H1 (cell line): Measurements from ENCODE around the gene CDHR5. TPM values are rescaled to one million over a fixed set of nuclear protein-coding genes. Genes with fewer than 3 reads are reported as not detected.

Source experiments
- CBX8 ChIP-seq: fragments of 300-800, 300-1000 bp; sonication (generic); IDR thresholded peaks from 2 replicates; pipeline ENCODE4 v1.7.1; 2016; ENCODE audit warnings: low read depth, low read length, borderline replicate concordance
- CHD7 ChIP-seq: fragments of 300-600 bp; sonication (generic); IDR thresholded peaks from 2 replicates; pipeline ENCODE4 v1.7.1; 2012; ENCODE audit warnings: low read length, moderate library complexity, mild to moderate bottlenecking, inconsistent platforms; ENCODE audit not compliant: insufficient replicate concordance
- CTCF ChIP-seq, 3 experiments: IDR thresholded peaks; 1 replicate in 2 of 3; 2 replicates in 1 of 3; pipeline versions ENCODE4 v1.5.1 to v1.6.1; 2011; ENCODE audit warnings: low read length in 3 of 3, mild to moderate bottlenecking in 3 of 3, inconsistent platforms in 2 of 3, low read depth in 1 of 3, moderate library complexity in 1 of 3; ENCODE audit not compliant: insufficient read depth in 1 of 3; ENCODE audit errors: control extremely low read depth in 1 of 3
- EGR1 ChIP-seq: IDR thresholded peaks from 2 replicates; pipeline ENCODE4 v1.6.1; 2011; ENCODE audit warnings: low read depth, low read length, borderline replicate concordance
- EP300 ChIP-seq, 2 experiments: IDR thresholded peaks; 1 replicate in 1 of 2; 2 replicates in 1 of 2; pipeline ENCODE4 v1.6.1; 2011 to 2012; ENCODE audit warnings: low read depth in 2 of 2, low read length in 2 of 2, mild to moderate bottlenecking in 2 of 2, borderline replicate concordance in 1 of 2, inconsistent platforms in 1 of 2, moderate library complexity in 1 of 2
- RXRA ChIP-seq: IDR thresholded peaks from 2 replicates; pipeline ENCODE4 v1.6.1; 2011; ENCODE audit warnings: low read depth, mild to moderate bottlenecking, low read length, moderate library complexity; ENCODE audit not compliant: insufficient read depth
- SIN3A ChIP-seq, 2 experiments: IDR thresholded peaks in 1 of 2; conservative IDR thresholded peaks in 1 of 2; 2 replicates each; pipeline ENCODE4 v1.6.1; 2011 to 2012; ENCODE audit warnings: low read length in 2 of 2, improper control_type of control experiment in 1 of 2, low read depth in 1 of 2, mild to moderate bottlenecking in 1 of 2
- SP1 ChIP-seq: IDR thresholded peaks from 2 replicates; pipeline ENCODE4 v1.6.1; 2011; ENCODE audit warnings: low read depth, low read length
- TEAD4 ChIP-seq: IDR thresholded peaks from 2 replicates; pipeline ENCODE4 v1.6.1; 2012; ENCODE audit warnings: low read depth, low read length, inconsistent platforms, mixed read lengths
- polyA plus RNA-seq, 7 experiments: library from polyadenylated mRNA; depleted of rRNA in 3 of 7; stranded (reverse) in 5 of 7; unstranded in 2 of 7; fragments of >200 nt in 5 of 7; fragments of 200-250 nt in 2 of 7; gene quantifications; 1 replicate in 5 of 7; 2 replicates in 1 of 7; 4 replicates in 1 of 7; pipeline versions ENCODE4 v1.2.1 to v1.2.3, GENCODE V29; 2011 to 2013; ENCODE audit warnings: missing spikeins in 2 of 7, mixed read lengths in 2 of 7
- total RNA-seq: library from RNA; stranded (reverse); fragmentation: NEBNext Ultra II Directional; extraction: Animal tissue kit (Norgen Biotek cat#: 25700); gene quantifications from 2 replicates; pipeline ENCODE4 v1.2.1, GENCODE V29; 2021

CDHR5 gene
- total and polyA plus RNA-seq, 2 of the 8 experiments (the other 6 are each of a cell fraction or from before 2014, with no cell fraction given) = not detected

DNA sequence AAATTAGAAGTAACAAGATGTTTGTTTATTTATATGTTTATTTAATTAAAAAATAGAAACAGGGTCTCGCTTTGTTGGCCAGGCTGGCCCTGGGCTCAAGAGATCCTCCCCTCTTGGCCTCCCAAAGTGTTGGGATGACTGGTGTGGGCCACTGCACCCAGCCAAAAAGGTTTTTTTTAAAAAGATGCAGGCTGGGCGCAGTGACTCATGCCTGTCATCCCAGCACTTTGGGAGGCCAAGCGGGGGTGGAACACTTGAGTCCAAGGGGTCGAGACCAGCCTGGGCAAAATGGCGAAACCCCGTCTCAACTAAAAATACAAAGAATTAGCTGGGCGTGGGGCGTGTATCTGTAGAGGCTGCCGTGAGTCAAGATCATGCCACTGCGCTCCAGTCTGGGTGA, 25.7 kb upstream of the CDHR5 start (continued):
- TF ChIP-seq CHD7 = no peak
- TF ChIP-seq TEAD4 = no peak
- no peak for TF ChIP-seq CTCF (IDR thresholded peaks at IDR 0.05; ENCODE audit: control extremely low read depth in 1 of 3, insufficient read depth in 1 of 3, low read depth in 1 of 3, low read length in 3 of 3)
- TF ChIP-seq CBX8 = no peak
- no peak for TF ChIP-seq EGR1
- no peak for TF ChIP-seq SIN3A (conservative IDR thresholded peaks at IDR 0.05 in 1 of 2, IDR thresholded peaks at IDR 0.05 in 1 of 2; ENCODE audit: low read depth in 1 of 2, low read length in 2 of 2)
- no peak for TF ChIP-seq SP1
- no peak for TF ChIP-seq RXRA
- no peak for TF ChIP-seq EP300 (IDR thresholded peaks at IDR 0.05; ENCODE audit: borderline replicate concordance in 1 of 2, low read depth in 2 of 2, low read length in 2 of 2)
